DOHH2 (cell line): ENCODE results near the gene ADCY3.

Experiments used
- CTCF ChIP-seq: fragments of 200-600 bp; sonication (generic); IDR thresholded peaks from one replicate; pipeline ENCODE4 v1.5.1; 2014; ENCODE audit warnings: antibody characterized with exemption, mild to moderate bottlenecking, low read depth, low read length; ENCODE audit not compliant: poor library complexity, severe bottlenecking
- EZH2phosphoT487 ChIP-seq: fragments of 200-600 bp; sonication (generic); IDR thresholded peaks from 2 replicates; pipeline ENCODE4 v1.6.1; 2017; ENCODE audit warnings: borderline replicate concordance, mild to moderate bottlenecking, antibody characterized with exemption, low read length, moderate library complexity, mixed read lengths

GRCh38 chr2:24827321-24828237 is 92.5 kb downstream of the ADCY3 start:
- peak; percentile 91 for TF ChIP-seq CTCF
- no peak for TF ChIP-seq EZH2phosphoT487
